GM10248 (cell line): ENCODE data around the gene SPPL3.

Source experiments
- CTCF ChIA-PET: fragments of 300-600 bp; sonication (Branson Sonifier 250); formaldehyde crosslinking; extraction: SDS; loops from one replicate; lab custom pipeline; 2021; ENCODE audit warnings: antibody characterized with exemption; lab: Yijun Ruan, JAX
- POLR2A ChIA-PET: fragments of 350-650 bp; sonication (Branson Sonifier 250); formaldehyde crosslinking; extraction: SDS; loops from one replicate; lab custom pipeline; 2020; ENCODE audit warnings: antibody characterized with exemption; lab: Yijun Ruan, JAX
- DNase-seq: peaks from one replicate; pipeline ENCODE4 v3.0.0; 2012; ENCODE audit errors: extremely low spot score
- CTCF ChIP-seq: IDR thresholded peaks from 2 replicates; pipeline ENCODE4 v1.5.1; 2012; ENCODE audit warnings: mild to moderate bottlenecking, low read depth; ENCODE audit errors: extremely low read depth, missing control alignments, control extremely low read depth

SPPL3 gene

GRCh38 chr12:120713861-120714482, 190.2 kb downstream of the SPPL3 start:
- ChIA-PET POLR2A (no interaction called here), CTCF (interaction anchor here (1.0 to 4.2 kb wide), 11 partner anchors 10 to 258 kb away, joined by 3 to 28 read pairs (median 4); partner anchors contain the start of genes ACADS and POP5)
- TF ChIP-seq CTCF = peak; percentile 80
- peak; percentile 76 for DNase-seq

- CTCF ChIA-PET = interaction anchor here (1.0 to 4.7 kb wide), 5 partner anchors 8 to 130 kb away, joined by 3 to 42 read pairs (median 5); partner anchors contain the start of gene POP5
- TF ChIP-seq CTCF = no peak
- POLR2A ChIA-PET = no interaction called here
- DNase-seq = no peak
Observed at GRCh38 chr12:120712610-120713009, 191.5 kb downstream of the SPPL3 start.
